Measurements from ENCODE around the gene FKBP2. TPM values are rescaled to one million over a fixed set of nuclear protein-coding genes. Genes with fewer than 3 reads are reported as not detected.

The FKBP2 gene
- total and polyA plus RNA-seq, 2 of the 4 experiments (the other 2 are of a cell fraction) = 36.2 to 76.4 TPM

- BruUV-seq (replicated peaks) = no TSS peak
- Histone ChIP-seq H4K20me1 (ENCODE audit: insufficient read depth, low read length) (peaks cover 22% of the 10 kb centered on the region), H3K9me3 (ENCODE audit: control insufficient read depth, insufficient read depth, low read length) (no peaks in the 10 kb centered on the region), H2BK120ac (ENCODE audit: low read depth, low read length) (peak overlapping the region; percentile 2; the same call in 1 of the 2 replicates), H3K27me3 (ENCODE audit: control insufficient read depth, insufficient read depth, low read length) (no peaks in the 10 kb centered on the region), H4K91ac (ENCODE audit: insufficient read depth, low read depth, low read length) (peak overlapping the region; percentile 82), H3K56ac (ENCODE audit: extremely low read depth, insufficient read depth, low read length) (0 out of 2 replicates have a peak overlapping the region, but pooled peaks have one; percentile 35), H2BK20ac (ENCODE audit: low read depth, low read length) (no peak overlapping the region), H3K9ac (ENCODE audit: low read depth, low read length) (peak overlapping the region; percentile 56), H3K4me3 (ENCODE audit: insufficient read depth, low read depth, low read length) (peak overlapping the region; percentile 85), H2BK5ac (ENCODE audit: low read depth, low read length, poor library complexity, severe bottlenecking) (peak overlapping the region; percentile 79), H4K5ac (ENCODE audit: low read depth, low read length) (no peak overlapping the region; the same call in 1 of the 2 replicates), H2BK15ac (ENCODE audit: low read depth, low read length) (no peak overlapping the region), H2AFZ (replicated peaks; ENCODE audit: low read length, poor library complexity) (peak overlapping the region; percentile 85), H3K36me3 (ENCODE audit: control insufficient read depth, insufficient read depth, low read length) (peaks cover 27% of the 10 kb centered on the region), H3K79me1 (ENCODE audit: low read depth in 1 of 2, low read length in 2 of 2) (peaks cover 18 to 36% of the 10 kb centered on the region in 2 experiments; a peak in 3 of 4 replicates), H3K4me2 (ENCODE audit: low read depth, low read length) (peak overlapping the region; percentile 97), H3K18ac (ENCODE audit: low read depth, low read length) (no peak overlapping the region), H3K23ac (ENCODE audit: low read depth, low read length) (peak overlapping the region; percentile 33; the same call in 1 of the 2 replicates), H3K14ac (replicated peaks; ENCODE audit: low read depth, low read length) (peak overlapping the region; percentile 91), H2AK5ac (ENCODE audit: low read depth, low read length) (peak overlapping the region; percentile 63), H4K8ac (ENCODE audit: low read depth in 2 of 2, low read length in 2 of 2) (peak overlapping the region; percentile 56 to 59; a peak in 2 of 4 replicates), H3K27ac (ENCODE audit: insufficient read depth, low read length) (peak overlapping the region; percentile 84), H2AK9ac (replicated peaks; ENCODE audit: low read depth, low read length, poor library complexity) (peak overlapping the region; percentile 98), H3K9me1 (ENCODE audit: insufficient read depth, low read length) (peaks cover 14% of the 10 kb centered on the region), H3K4me1 (ENCODE audit: control insufficient read depth, insufficient read depth, low read length) (peaks cover 13% of the 10 kb centered on the region), H3K4ac (ENCODE audit: low read depth, low read length) (peak overlapping the region; percentile 77)
- CTCF ChIA-PET = interaction anchor here (0.6 to 2.5 kb wide), 3 partner anchors 37 to 881 kb away, joined by 3 to 8 read pairs (median 5); no protein-coding TSS in a partner anchor
- TF ChIP-seq ELK1 (IDR thresholded peaks at IDR 0.05; ENCODE audit: borderline replicate concordance, low read depth, low read length) (no peak), POLR2A (IDR thresholded peaks at IDR 0.05; ENCODE audit: low read depth, low read length) (0 out of 2 replicates have a peak, but pooled peaks have one; percentile 2)
- in situ Hi-C loops (cut with MboI; ENCODE audit: low sequenced_read_pairs) (no loop called here), intact Hi-C loops (cut with micrococcal nuclease) (loop anchor here (2.0 kb wide), 1 partner anchor 55 kb away; the partner anchor contains the start of gene STIP1), dilution Hi-C loops (cut with HindIII; ENCODE audit: low sequenced_read_pairs, unreplicated experiment) (no loop called here)
- POLR2A ChIA-PET (ENCODE audit: unreplicated experiment) = interaction anchor here (0.6 to 1.1 kb wide), 2 partner anchors 37 to 56 kb away, joined by 3 to 24 read pairs; no protein-coding TSS in a partner anchor
- 0% methylated on average over 27 of the region's 63 CpGs; no CpG with 5 or more reads in 1 of the 2 experiments for whole genome bisulfite sequencing, 2 experiments (ENCODE audit: extremely low coverage in 2 of 2, insufficient read length in 1 of 2)
- ATAC-seq (ENCODE audit: low read depth) (peak; percentile 3), DNase-seq (no peak)
These were observed 838 bp downstream of the FKBP2 start for GRCh38 chr11:64241491-64242374.
